Peyer's patch (tissue), 4 donors: ENCODE results near the gene GAS2L1. TPM values are rescaled to one million over a fixed set of nuclear protein-coding genes. Genes with fewer than 3 reads are reported as not detected.

ENCODE experiments used
- DNase-seq, 3 donors: peaks; one replicate each; pipeline ENCODE4 v3.0.0-alpha.2; 2017 to 2019
- H3K27ac ChIP-seq, 4 donors: fragments of 200-600 bp; sonication (generic); one replicate each; pipeline ENCODE4 v1.5.1; 2016 to 2019
- H3K27me3 ChIP-seq, 2 donors: fragments of 200-600 bp; sonication (generic); one replicate each; pipeline ENCODE4 v1.5.1; 2019
- H3K36me3 ChIP-seq, 3 donors: fragments of 200-600 bp; sonication (generic); one replicate each; pipeline ENCODE4 v1.5.1; 2016 to 2019
- H3K4me1 ChIP-seq, 4 donors: fragments of 200-600 bp; sonication (generic); one replicate each; pipeline ENCODE4 v1.5.1; 2016 to 2019
- H3K4me3 ChIP-seq, 4 donors: fragments of 200-600 bp; sonication (generic); 1 replicate in 3 of 4; 2 replicates in 1 of 4; pipeline ENCODE4 v1.5.1; 2016 to 2019; ENCODE audit warnings: mild to moderate bottlenecking in 1 of 4
- H3K9me3 ChIP-seq, 4 donors: fragments of 200-600 bp; sonication (generic); one replicate each; pipeline ENCODE4 v1.5.1; 2016 to 2019; ENCODE audit warnings: mild to moderate bottlenecking in 1 of 4
- CTCF ChIP-seq, 6 experiments: fragments of 450-650 bp in 4 of 6; fragments of 200-600 bp in 2 of 6; sonication (generic) in 1 of 6; IDR thresholded peaks; one replicate each; pipeline ENCODE4 v1.5.1; 2017 to 2019; ENCODE audit warnings: antibody characterized with exemption in 6 of 6, mild to moderate bottlenecking in 3 of 6, moderate library complexity in 1 of 6
- POLR2A ChIP-seq, 2 donors: fragments of 450-650 bp; IDR thresholded peaks; one replicate each; pipeline ENCODE4 v1.5.1; 2017; ENCODE audit warnings: antibody characterized with exemption in 2 of 2, mild to moderate bottlenecking in 2 of 2, moderate library complexity in 2 of 2
- total RNA-seq, 4 donors: library from RNA; depleted of rRNA; stranded (reverse); fragments of >200 nt; gene quantifications; one replicate each; pipeline ENCODE4 v1.1.0, GENCODE V29; 2016

GAS2L1 gene
- total RNA-seq, 4 donors from 2014 or later = 20.6 to 63.1 (median 35.6) TPM

DNA sequence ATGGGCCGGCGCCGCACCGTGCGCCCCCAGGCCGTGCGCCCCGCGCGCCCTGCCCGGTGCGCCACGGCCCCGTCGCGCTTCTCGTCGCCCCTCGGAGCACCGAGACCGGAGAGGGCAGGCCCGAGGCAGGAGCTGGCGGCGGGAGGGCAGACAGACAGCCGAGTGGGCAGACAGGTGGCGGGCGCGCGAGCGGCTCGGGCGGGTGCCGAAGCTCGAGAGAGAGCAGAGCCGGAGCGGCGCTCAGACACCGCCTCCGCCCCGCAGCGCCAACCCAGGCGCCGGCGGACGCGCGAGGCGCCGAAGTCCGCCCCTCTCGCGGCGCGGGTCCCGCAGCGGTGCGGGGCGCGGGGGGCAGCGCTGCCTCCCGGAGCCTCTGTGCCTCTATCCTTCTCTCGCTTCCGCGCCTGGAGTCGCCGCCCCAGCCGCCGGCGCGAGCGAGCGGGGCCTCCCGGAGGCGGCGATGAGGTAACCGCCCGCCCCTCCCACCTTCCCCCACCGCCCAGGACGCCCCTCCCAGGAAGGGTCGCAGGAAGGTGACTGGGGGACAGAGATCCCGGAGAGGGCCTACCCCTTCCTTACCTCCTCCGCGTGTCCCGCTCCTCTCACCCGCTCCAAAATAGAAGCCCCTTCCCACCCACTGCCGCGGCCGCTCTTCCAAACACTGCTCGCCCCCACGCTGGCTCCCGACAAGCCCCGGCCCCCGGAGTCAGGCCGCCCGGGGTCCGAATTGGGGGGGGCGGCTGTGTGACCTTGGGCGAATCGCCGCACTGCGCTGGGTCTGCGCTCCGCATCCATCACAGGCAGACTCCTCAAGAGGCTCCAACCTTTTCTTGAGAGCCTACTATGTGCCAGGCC lies 9.1 kb downstream of the GAS2L1 start, which contains the start of gene RASL10A:
RASL10A (minus strand) TSS at position 412 of the 855 bp plus-strand sequence. CDS start 451 bp downstream, outside the sequence.
- no peaks in the 10 kb centered on the region for H3K36me3 ChIP-seq
- no peaks in the 10 kb centered on the region for H3K9me3 ChIP-seq
- peaks cover 0 to 19% of the 10 kb centered on the region in 2 donors for H3K27me3 ChIP-seq
- no peak within 1 kb of the TSS for H3K27ac ChIP-seq
- TF ChIP-seq POLR2A (IDR thresholded peaks at IDR 0.05) (no peak), CTCF (IDR thresholded peaks at IDR 0.05) (no peak)
- peak within 1 kb of the TSS in 3 of 4 donors; percentile 30 to 52 (median 44) for H3K4me3 ChIP-seq
- DNase-seq = no peak
- H3K4me1 ChIP-seq = peaks cover 7 to 50% (median 21%) of the 10 kb centered on the region in 4 donors

DNA sequence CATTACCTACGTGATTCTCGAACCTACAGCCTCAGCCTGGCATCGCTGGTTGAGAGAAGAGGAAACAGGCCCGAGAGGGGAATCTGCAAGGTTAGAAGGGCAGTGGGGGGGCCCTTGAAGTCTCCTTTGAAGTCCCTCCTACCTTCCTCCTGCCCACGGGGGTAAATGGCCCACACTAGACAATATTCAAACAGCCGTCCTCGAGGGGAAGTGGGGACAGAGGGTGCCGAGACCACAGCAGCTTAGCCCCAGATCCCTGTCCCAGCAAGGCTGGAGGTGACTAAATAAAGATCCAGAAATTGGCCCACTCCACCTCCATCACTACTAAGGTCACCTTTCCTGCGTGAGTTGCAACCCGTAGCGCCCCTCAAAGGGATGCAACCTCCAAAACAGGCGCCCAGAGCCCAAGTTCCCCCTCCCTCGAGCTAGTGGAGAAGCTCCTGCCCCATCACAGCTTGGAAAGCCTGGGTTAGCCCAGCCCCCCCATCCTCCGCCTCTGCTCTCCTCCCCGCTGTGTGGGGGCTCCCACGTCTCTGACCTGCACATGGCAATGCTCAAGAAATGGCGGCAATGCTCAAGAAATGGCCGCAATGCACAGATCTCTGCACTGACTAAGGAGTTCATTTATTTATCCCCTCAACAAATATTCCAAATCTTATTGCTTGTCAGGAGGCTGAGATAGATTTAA lies 9.8 kb downstream of the GAS2L1 start:
- Histone ChIP-seq H3K4me1 (peaks cover 6 to 43% (median 15%) of the 10 kb centered on the region in 4 donors), H3K36me3 (no peaks in the 10 kb centered on the region), H3K9me3 (no peaks in the 10 kb centered on the region), H3K4me3 (no peak overlapping the region), H3K27ac (no peak overlapping the region), H3K27me3 (peaks cover 0 to 19% of the 10 kb centered on the region in 2 donors)
- DNase-seq = no peak
- TF ChIP-seq CTCF (IDR thresholded peaks at IDR 0.05) (no peak), POLR2A (IDR thresholded peaks at IDR 0.05) (no peak)

GRCh38 chr22:29317827-29318454 lies 11.5 kb downstream of the GAS2L1 start:
- peaks cover 6 to 30% (median 14%) of the 10 kb centered on the region in 4 donors for H3K4me1 ChIP-seq
- DNase-seq = no peak
- no peaks in the 10 kb centered on the region for H3K9me3 ChIP-seq
- H3K27me3 ChIP-seq = peaks cover 0 to 19% of the 10 kb centered on the region in 2 donors
- TF ChIP-seq POLR2A (IDR thresholded peaks at IDR 0.05) (no peak), CTCF (IDR thresholded peaks at IDR 0.05) (no peak)
- H3K27ac ChIP-seq = no peak overlapping the region
- no peaks in the 10 kb centered on the region for H3K36me3 ChIP-seq
- no peak overlapping the region for H3K4me3 ChIP-seq

GRCh38 chr22:29319072-29319471 lies 12.6 kb downstream of the GAS2L1 start:
- Histone ChIP-seq H3K4me1 (peaks cover 0 to 19% (median 6%) of the 10 kb centered on the region in 4 donors), H3K36me3 (no peaks in the 10 kb centered on the region), H3K27me3 (peaks cover 0 to 19% of the 10 kb centered on the region in 2 donors), H3K27ac (no peak overlapping the region), H3K4me3 (no peak overlapping the region), H3K9me3 (no peaks in the 10 kb centered on the region)
- TF ChIP-seq POLR2A (IDR thresholded peaks at IDR 0.05) = no peak
- TF ChIP-seq CTCF (IDR thresholded peaks at IDR 0.05) = no peak
- DNase-seq = no peak

DNA sequence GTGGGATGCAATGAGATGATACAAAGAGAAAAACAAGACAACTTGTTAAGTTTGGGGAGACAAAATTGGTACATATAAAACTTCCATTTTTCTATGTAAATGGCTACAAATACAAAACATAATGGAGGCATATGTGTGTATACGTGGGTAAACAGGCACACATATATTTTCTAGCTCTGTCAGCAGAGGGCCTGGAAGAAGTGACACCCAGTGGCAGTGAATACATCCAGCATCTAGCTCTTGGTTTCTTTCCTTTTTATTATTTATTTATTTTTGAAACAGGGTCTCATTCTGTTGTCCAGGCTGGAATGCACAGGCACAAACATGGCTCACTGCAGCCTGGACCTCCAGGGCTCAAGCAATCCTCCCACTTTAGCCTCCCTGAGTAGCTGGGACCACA lies 14.1 kb downstream of the GAS2L1 start:
- no peak for DNase-seq
- no peak overlapping the region for H3K4me3 ChIP-seq
- no peaks in the 10 kb centered on the region for H3K36me3 ChIP-seq
- H3K27me3 ChIP-seq = peaks cover 0 to 7% of the 10 kb centered on the region in 2 donors
- H3K27ac ChIP-seq = no peak overlapping the region
- TF ChIP-seq POLR2A (IDR thresholded peaks at IDR 0.05) = no peak
- peak in 1 of 6 experiments; percentile 7 for TF ChIP-seq CTCF (IDR thresholded peaks at IDR 0.05)
- peaks cover 0 to 4% (median under 1%) of the 10 kb centered on the region in 4 donors for H3K4me1 ChIP-seq
- no peaks in the 10 kb centered on the region for H3K9me3 ChIP-seq
